Esophagus (tissue), 2 donors: ENCODE results near the gene ZNF581. TPM values are rescaled to one million over a fixed set of nuclear protein-coding genes. Genes with fewer than 3 reads are reported as not detected.

ENCODE experiments used
- H3K27ac ChIP-seq, 2 donors: one replicate each; pipeline ENCODE4 v1.5.1; 2013; ENCODE audit warnings: low read depth in 2 of 2, mild to moderate bottlenecking in 2 of 2, inconsistent platforms in 1 of 2, low read length in 1 of 2, moderate library complexity in 1 of 2
- H3K27me3 ChIP-seq, 2 donors: one replicate each; pipeline ENCODE4 v1.6.1; 2013; ENCODE audit warnings: low read length in 2 of 2, control low read depth in 1 of 2, mild to moderate bottlenecking in 1 of 2; ENCODE audit not compliant: insufficient read depth in 2 of 2, control insufficient read depth in 1 of 2
- H3K36me3 ChIP-seq, 2 donors: one replicate each; pipeline ENCODE4 v1.6.1; 2013; ENCODE audit warnings: low read length in 1 of 2; ENCODE audit not compliant: control insufficient read depth in 2 of 2, insufficient read depth in 2 of 2
- H3K4me1 ChIP-seq, 2 donors: one replicate each; pipeline ENCODE4 v1.6.1; 2013; ENCODE audit warnings: low read length in 1 of 2; ENCODE audit not compliant: control insufficient read depth in 2 of 2, insufficient read depth in 2 of 2
- H3K4me3 ChIP-seq, 2 donors: one replicate each; pipeline ENCODE4 v1.5.1; 2013; ENCODE audit warnings: low read length in 2 of 2, mild to moderate bottlenecking in 2 of 2, low read depth in 1 of 2, moderate library complexity in 1 of 2
- H3K9me3 ChIP-seq, 2 donors: one replicate each; pipeline ENCODE4 v1.6.1; 2013; ENCODE audit warnings: mild to moderate bottlenecking in 2 of 2, low read depth in 1 of 2, low read length in 1 of 2, moderate library complexity in 1 of 2; ENCODE audit not compliant: control insufficient read depth in 2 of 2, insufficient read depth in 1 of 2
- WGBS, 2 donors: extraction: QIAGEN DNeasy Blood & Tissue Kit; methylation state at CpG; one replicate each; pipeline ENCODE4 v1.1.7; 2013; 5-methylcytosine and 5-hydroxymethylcytosine counted together
- polyA plus RNA-seq, 2 donors: library from polyadenylated mRNA; stranded (reverse); fragments of 200-250 nt; gene quantifications; one replicate each; pipeline ENCODE4 v1.2.3, GENCODE V29; 2013
- donor health status: healthy with polysubstance abuse.
- donor health status: Bipolar disorder and iron deficiency.

ZNF581 gene
- polyA plus RNA-seq, 2 donors, result 10.3 to 16.6 TPM

- H3K9me3 ChIP-seq, result peaks cover 0 to 3% of the 10 kb centered on the region in 2 donors
- WGBS, 2 donors, result 89 to 90% methylated on average over 30 of the region's 30 CpGs
- no peaks in the 10 kb centered on the region for H3K27me3 ChIP-seq
- H3K4me1 ChIP-seq, result peaks cover 0 to 11% of the 10 kb centered on the region in 2 donors
- peaks cover 18 to 67% of the 10 kb centered on the region in 2 donors for H3K36me3 ChIP-seq
- H3K4me3 ChIP-seq, result no peak overlapping the region
- peak overlapping the region; percentile 7 to 53 for H3K27ac ChIP-seq
Measured at GRCh38 chr19:55668603-55669348, 25.3 kb downstream of the ZNF581 start.

- H3K9me3 ChIP-seq, result peaks cover 0 to 3% of the 10 kb centered on the region in 2 donors
- WGBS, 2 donors, result 86 to 90% methylated on average over 31 to 43 of the region's 43 CpGs
- H3K4me1 ChIP-seq, result peaks cover 0 to 11% of the 10 kb centered on the region in 2 donors
- no peak overlapping the region for H3K27ac ChIP-seq
- no peak overlapping the region for H3K4me3 ChIP-seq
- H3K36me3 ChIP-seq, result peaks cover 14 to 59% of the 10 kb centered on the region in 2 donors
- no peaks in the 10 kb centered on the region for H3K27me3 ChIP-seq
Measured at GRCh38 chr19:55669418-55670279, 26.2 kb downstream of the ZNF581 start.

GRCh38 chr19:55670280-55671053 lies 27.0 kb downstream of the ZNF581 start:
- Histone ChIP-seq H3K27me3 (no peaks in the 10 kb centered on the region), H3K27ac (no peak overlapping the region), H3K4me3 (no peak overlapping the region), H3K9me3 (peaks cover 0 to 3% of the 10 kb centered on the region in 2 donors), H3K36me3 (peaks cover 14 to 55% of the 10 kb centered on the region in 2 donors), H3K4me1 (peaks cover 0 to 11% of the 10 kb centered on the region in 2 donors)
- WGBS, 2 donors, result 76 to 78% methylated on average over 23 of the region's 23 CpGs

GRCh38 chr19:55671054-55671378 lies 27.6 kb downstream of the ZNF581 start:
- Histone ChIP-seq H3K27ac (no peak overlapping the region), H3K9me3 (peaks cover 0 to 3% of the 10 kb centered on the region in 2 donors), H3K4me1 (peaks cover 0 to 11% of the 10 kb centered on the region in 2 donors), H3K27me3 (no peaks in the 10 kb centered on the region), H3K36me3 (peaks cover 14 to 51% of the 10 kb centered on the region in 2 donors), H3K4me3 (no peak overlapping the region)
- 65 to 67% methylated on average over 2 of the region's 2 CpGs for WGBS, 2 donors

- Histone ChIP-seq H3K27me3 (no peaks in the 10 kb centered on the region), H3K36me3 (peaks cover 14 to 37% of the 10 kb centered on the region in 2 donors), H3K4me1 (peaks cover 4 to 9% of the 10 kb centered on the region in 2 donors), H3K9me3 (peaks cover 0 to 3% of the 10 kb centered on the region in 2 donors), H3K4me3 (no peak overlapping the region), H3K27ac (no peak overlapping the region)
- 80 to 88% methylated on average over 5 of the region's 5 CpGs for WGBS, 2 donors
Measured at GRCh38 chr19:55672418-55672817, 29.0 kb downstream of the ZNF581 start.

- H3K27me3 ChIP-seq, result no peaks in the 10 kb centered on the region
- H3K36me3 ChIP-seq, result peaks cover 14 to 35% of the 10 kb centered on the region in 2 donors
- no peak overlapping the region for H3K27ac ChIP-seq
- no peak overlapping the region for H3K4me3 ChIP-seq
- H3K9me3 ChIP-seq, result peaks cover 0 to 3% of the 10 kb centered on the region in 2 donors
- 73 to 74% methylated on average over 9 of the region's 9 CpGs for WGBS, 2 donors
- H3K4me1 ChIP-seq, result peaks cover 4 to 14% of the 10 kb centered on the region in 2 donors
Measured at GRCh38 chr19:55673465-55673864, 30.0 kb downstream of the ZNF581 start.

GRCh38 chr19:55673889-55674288 lies 30.4 kb downstream of the ZNF581 start:
- WGBS, 2 donors, result 76 to 81% methylated on average over 9 to 15 of the region's 15 CpGs
- Histone ChIP-seq H3K36me3 (peaks cover 10 to 35% of the 10 kb centered on the region in 2 donors), H3K27ac (no peak overlapping the region)

GRCh38 chr19:55674459-55674840 lies 31.0 kb downstream of the ZNF581 start:
- Histone ChIP-seq H3K4me1 (peaks cover 4 to 18% of the 10 kb centered on the region in 2 donors), H3K36me3 (peaks cover 4 to 35% of the 10 kb centered on the region in 2 donors), H3K4me3 (peak overlapping the region in 1 of 2 donors; percentile 97), H3K27me3 (no peaks in the 10 kb centered on the region), H3K27ac (peak overlapping the region; percentile 69 to 91), H3K9me3 (peaks cover 0 to 3% of the 10 kb centered on the region in 2 donors)
- WGBS, 2 donors, result 22 to 27% methylated on average over 16 to 17 of the region's 17 CpGs

More at GRCh38 chr19:55673889-55674288, 30.4 kb downstream of the ZNF581 start:
- no peaks in the 10 kb centered on the region for H3K27me3 ChIP-seq
- H3K4me3 ChIP-seq, result no peak overlapping the region
- peaks cover 0 to 3% of the 10 kb centered on the region in 2 donors for H3K9me3 ChIP-seq
- H3K4me1 ChIP-seq, result peaks cover 4 to 14% of the 10 kb centered on the region in 2 donors
